Ovary (tissue), 3 donors: ENCODE results near the gene PPM1H.

Experiments used
- EP300 ChIP-seq: sonication (generic); formaldehyde crosslinking; IDR thresholded peaks from one replicate; pipeline ENCODE4 v1.6.1; 2017; ENCODE audit warnings: antibody characterized with exemption
- POLR2A ChIP-seq: fragments of 450-650 bp; IDR thresholded peaks from one replicate; pipeline ENCODE4 v1.6.1; 2017; ENCODE audit warnings: antibody characterized with exemption, mild to moderate bottlenecking, moderate library complexity
- TF ChIP-seq, protein P1 (sequence below), 3 donors: fragments of 450-650 bp in 2 of 3; fragments of 200-600 bp in 1 of 3; IDR thresholded peaks; one replicate each; pipeline versions ENCODE4 v1.5.1 to v1.8.0; 2016 to 2022; ENCODE audit warnings: antibody characterized with exemption in 3 of 3, mild to moderate bottlenecking in 1 of 3
- donor health status: DM: no; HTN: no; CAD: no.

DNA sequence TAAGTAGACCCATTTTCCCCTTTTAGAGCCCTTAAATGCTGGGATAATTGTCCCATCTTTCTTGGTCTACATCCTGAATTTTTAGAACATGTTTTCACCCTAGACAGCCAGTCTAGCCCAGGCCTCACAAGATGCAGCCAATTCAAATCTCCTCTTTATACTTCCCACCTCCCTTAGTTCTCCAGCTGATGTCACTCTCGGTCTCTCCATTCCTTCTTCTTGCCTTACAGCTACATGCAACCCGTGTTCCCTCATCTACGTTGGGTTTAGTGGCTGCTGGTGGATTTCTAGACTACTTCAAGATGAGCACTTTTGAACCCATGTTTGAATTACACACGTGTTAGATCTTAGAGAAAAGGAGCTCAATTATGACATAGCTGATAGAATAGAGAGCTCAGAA, 132.0 kb downstream of the PPM1H start:
- TF ChIP-seq POLR2A = no peak
- TF ChIP-seq, protein P1, sequence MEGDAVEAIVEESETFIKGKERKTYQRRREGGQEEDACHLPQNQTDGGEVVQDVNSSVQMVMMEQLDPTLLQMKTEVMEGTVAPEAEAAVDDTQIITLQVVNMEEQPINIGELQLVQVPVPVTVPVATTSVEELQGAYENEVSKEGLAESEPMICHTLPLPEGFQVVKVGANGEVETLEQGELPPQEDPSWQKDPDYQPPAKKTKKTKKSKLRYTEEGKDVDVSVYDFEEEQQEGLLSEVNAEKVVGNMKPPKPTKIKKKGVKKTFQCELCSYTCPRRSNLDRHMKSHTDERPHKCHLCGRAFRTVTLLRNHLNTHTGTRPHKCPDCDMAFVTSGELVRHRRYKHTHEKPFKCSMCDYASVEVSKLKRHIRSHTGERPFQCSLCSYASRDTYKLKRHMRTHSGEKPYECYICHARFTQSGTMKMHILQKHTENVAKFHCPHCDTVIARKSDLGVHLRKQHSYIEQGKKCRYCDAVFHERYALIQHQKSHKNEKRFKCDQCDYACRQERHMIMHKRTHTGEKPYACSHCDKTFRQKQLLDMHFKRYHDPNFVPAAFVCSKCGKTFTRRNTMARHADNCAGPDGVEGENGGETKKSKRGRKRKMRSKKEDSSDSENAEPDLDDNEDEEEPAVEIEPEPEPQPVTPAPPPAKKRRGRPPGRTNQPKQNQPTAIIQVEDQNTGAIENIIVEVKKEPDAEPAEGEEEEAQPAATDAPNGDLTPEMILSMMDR (IDR thresholded peaks at IDR 0.05) = no peak
- TF ChIP-seq EP300 = no peak
